ENCODE data around the gene ZNF329. TPM values are rescaled to one million over a fixed set of nuclear protein-coding genes. Genes with fewer than 3 reads are reported as not detected.

Gene ZNF329
- 1 to 10 TPM; 3.9 to 5.9 TPM for total RNA-seq

- Histone ChIP-seq H3K9ac (ENCODE audit: low read depth in 2 of 2, low read length in 2 of 2) (peak within 1 kb of the TSS; percentile 88 to 90), H3K4me1 (no peaks in the 10 kb centered on the region), H3K4me3 (peak within 1 kb of the TSS; percentile 98), H3K27ac (peak within 1 kb of the TSS; percentile 61), H3K9me3 (peaks cover 9% of the 10 kb centered on the region), H3K36me3 (no peaks in the 10 kb centered on the region), H3K27me3 (no peaks in the 10 kb centered on the region)
- DNase-seq = peak; percentile 94
- intact Hi-C loops (cut with DNase I) = loop anchor here (10.0 kb wide), 2 partner anchors 406 to 1756 kb away; partner anchors contain the start of genes ZNF582 and ZNF776
- TF ChIP-seq CTCF (IDR thresholded peaks at IDR 0.05) = no peak
Measured at GRCh38 chr19:58150328-58150921, at the start of gene ZNF329. Gene ZNF329 (minus strand): TSS chr19:58150789. CDS start chr19:58129503, 21,286 bp downstream.

DNA sequence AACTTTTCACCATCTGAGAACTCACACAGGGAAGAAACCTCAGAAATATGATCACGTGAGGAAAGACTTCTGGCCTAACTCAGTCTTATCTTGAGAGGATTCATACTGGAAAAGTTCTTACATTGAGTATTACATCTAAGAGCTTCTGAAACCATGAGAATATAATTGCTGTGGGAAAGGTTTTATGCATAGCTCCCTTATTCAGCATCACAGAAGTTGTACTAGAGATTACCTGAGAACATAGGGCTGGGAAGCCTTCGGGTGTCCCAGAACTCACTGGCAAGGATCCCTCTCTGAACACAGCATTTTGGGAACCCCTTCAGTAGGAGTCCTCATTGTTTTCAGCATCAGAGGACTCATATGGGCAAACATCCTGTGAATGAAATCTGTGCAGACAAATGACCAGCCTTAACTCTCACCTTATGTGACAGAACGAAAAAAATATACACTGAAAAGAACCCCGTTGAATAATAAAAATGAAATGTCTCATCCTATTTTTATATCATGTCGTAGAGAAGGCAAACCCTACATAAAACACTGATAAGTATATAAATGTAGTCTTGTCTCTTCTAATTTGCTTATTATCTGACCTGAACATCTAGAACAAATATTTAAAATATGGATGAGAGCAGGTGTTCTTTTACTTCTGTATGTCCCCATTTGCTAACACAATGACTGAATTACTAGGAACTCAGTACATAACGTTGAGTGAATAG, 46.5 kb upstream of the ZNF329 start:
- Histone ChIP-seq H3K27me3 (no peaks in the 10 kb centered on the region), H3K27ac (no peak overlapping the region), H3K4me1 (no peaks in the 10 kb centered on the region), H3K36me3 (peaks cover 19% of the 10 kb centered on the region), H3K9me3 (peaks cover 57% of the 10 kb centered on the region), H3K9ac (ENCODE audit: low read depth in 2 of 2, low read length in 2 of 2) (no peak overlapping the region), H3K4me3 (no peak overlapping the region)
- intact Hi-C loops (cut with DNase I) = no loop called here
- TF ChIP-seq CTCF (IDR thresholded peaks at IDR 0.05) = no peak
- DNase-seq = no peak

- no peak for TF ChIP-seq CTCF (IDR thresholded peaks at IDR 0.05)
Measured at GRCh38 chr19:58183817-58184215, 33.2 kb upstream of the ZNF329 start.

GRCh38 chr19:58182989-58183816, 32.6 kb upstream of the ZNF329 start, which contains the start of gene ZNF274:
Gene ZNF274 (plus strand): TSS chr19:58183061. CDS start chr19:58183966, 905 bp downstream.
- Histone ChIP-seq H3K4me1 (no peaks in the 10 kb centered on the region), H3K9me3 (peaks cover 16% of the 10 kb centered on the region), H3K9ac (ENCODE audit: low read depth in 2 of 2, low read length in 2 of 2) (peak within 1 kb of the TSS; percentile 81 to 88), H3K36me3 (no peaks in the 10 kb centered on the region), H3K4me3 (peak within 1 kb of the TSS; percentile 80), H3K27me3 (no peaks in the 10 kb centered on the region), H3K27ac (peak within 1 kb of the TSS; percentile 98)
- no peak for TF ChIP-seq CTCF (IDR thresholded peaks at IDR 0.05)
- DNase-seq = peak; percentile 92
- intact Hi-C loops (cut with DNase I) = no loop called here

More at GRCh38 chr19:58183817-58184215, 33.2 kb upstream of the ZNF329 start:
- intact Hi-C loops (cut with DNase I) = no loop called here
- Histone ChIP-seq H3K36me3 (no peaks in the 10 kb centered on the region), H3K4me1 (no peaks in the 10 kb centered on the region), H3K27ac (peak overlapping the region; percentile 98), H3K9ac (ENCODE audit: low read depth in 2 of 2, low read length in 2 of 2) (peak overlapping the region; percentile 81 to 88), H3K9me3 (peaks cover 18% of the 10 kb centered on the region), H3K27me3 (no peaks in the 10 kb centered on the region), H3K4me3 (peak overlapping the region; percentile 80)
- no peak for DNase-seq

- no peak for TF ChIP-seq CTCF (IDR thresholded peaks at IDR 0.05)
- Histone ChIP-seq H3K4me3 (peak overlapping the region; percentile 80), H3K9me3 (peaks cover 10% of the 10 kb centered on the region), H3K27ac (peak overlapping the region; percentile 98), H3K27me3 (no peaks in the 10 kb centered on the region), H3K9ac (ENCODE audit: low read depth in 2 of 2, low read length in 2 of 2) (no peak overlapping the region), H3K36me3 (no peaks in the 10 kb centered on the region), H3K4me1 (no peaks in the 10 kb centered on the region)
- peak; percentile 93 for DNase-seq
- intact Hi-C loops (cut with DNase I) = no loop called here
Measured at GRCh38 chr19:58182577-58182988, 32.0 kb upstream of the ZNF329 start.

Data from colonic mucosa (tissue), 4 donors.